B cell (primary cell): ENCODE results near the gene HAO2. TPM values are rescaled to one million over a fixed set of nuclear protein-coding genes. Genes with fewer than 3 reads are reported as not detected.

Source experiments
- ATAC-seq: fragments of 200-7000 bp; cut with Tn5 transposase; one replicate; pipeline ENCODE4 v1.10.0; 2021; ENCODE audit warnings: low read depth, mild to moderate bottlenecking, moderate number of reproducible peaks, moderate library complexity
- CTCF ChIA-PET: fragments of 350-600 bp; sonication (Branson Sonifier 250); formaldehyde crosslinking; loops from one replicate; lab custom pipeline; 2021; ENCODE audit warnings: antibody characterized with exemption, inconsistent platforms; lab: Charles Lee
- POLR2A ChIA-PET: fragments of 350-600 bp; sonication (Branson Sonifier 250); formaldehyde crosslinking; loops from one replicate; lab custom pipeline; 2021; ENCODE audit warnings: antibody characterized with exemption; lab: Charles Lee
- DNase-seq: peaks from one replicate; pipeline ENCODE4 v3.0.0; 2013
- H2AFZ ChIP-seq: 2 replicates; pipeline ENCODE4 v1.6.1; 2012; ENCODE audit warnings: mild to moderate bottlenecking, low read depth, low read length; ENCODE audit not compliant: insufficient read depth, poor library complexity, severe bottlenecking
- H3K27ac ChIP-seq, 2 donors: 1 replicate in 1 of 2; 2 replicates in 1 of 2; pipeline ENCODE4 v1.5.1; 2012 to 2013; ENCODE audit warnings: low read length in 2 of 2, mild to moderate bottlenecking in 2 of 2, moderate library complexity in 1 of 2
- H3K27me3 ChIP-seq, 4 experiments: fragments of 200-600 bp in 1 of 4; sonication (generic) in 1 of 4; replicated peaks in 1 of 4; 1 replicate in 2 of 4; 2 replicates in 2 of 4; pipeline versions ENCODE4 v1.6.1 to v1.7.0; 2013 to 2016; ENCODE audit warnings: low read length in 3 of 4, mild to moderate bottlenecking in 2 of 4, mixed read lengths in 1 of 4, moderate library complexity in 1 of 4; ENCODE audit not compliant: insufficient read depth in 4 of 4, control insufficient read depth in 3 of 4; ENCODE audit errors: control extremely low read depth in 1 of 4
- H3K36me3 ChIP-seq, 2 experiments: replicated peaks in 1 of 2; 1 replicate in 1 of 2; 2 replicates in 1 of 2; pipeline versions ENCODE4 v1.6.1 to v1.7.1; 2013; ENCODE audit warnings: low read length in 1 of 2; ENCODE audit not compliant: insufficient read depth in 2 of 2, control insufficient read depth in 1 of 2; ENCODE audit errors: control extremely low read depth in 1 of 2, extremely low read depth in 1 of 2
- H3K4me1 ChIP-seq, 2 donors: fragments of 200-600 bp in 1 of 2; sonication (generic) in 1 of 2; 1 replicate in 1 of 2; 2 replicates in 1 of 2; pipeline versions ENCODE4 v1.5.1 to v1.6.1; 2013 to 2017; ENCODE audit warnings: low read length in 2 of 2; ENCODE audit not compliant: control insufficient read depth in 2 of 2, insufficient read depth in 2 of 2
- H3K4me2 ChIP-seq: replicated peaks from 2 replicates; pipeline ENCODE3; 2012; ENCODE audit warnings: mild to moderate bottlenecking, low read depth, low read length; ENCODE audit not compliant: poor library complexity, severe bottlenecking
- H3K4me3 ChIP-seq, 5 experiments: fragments of 200-600 bp in 1 of 5; sonication (generic) in 1 of 5; 1 replicate in 3 of 5; 2 replicates in 2 of 5; pipeline versions ENCODE4 v1.5.1 to v1.7.0; 2011 to 2016; ENCODE audit warnings: low read length in 4 of 5, mild to moderate bottlenecking in 4 of 5, low read depth in 2 of 5, control low read depth in 1 of 5, moderate library complexity in 1 of 5; ENCODE audit not compliant: insufficient read depth in 1 of 5; ENCODE audit errors: control extremely low read depth in 1 of 5, extremely low read depth in 1 of 5
- H3K79me2 ChIP-seq: fragments of 200-600 bp; sonication (generic); one replicate; pipeline ENCODE4 v1.6.0; 2016; ENCODE audit warnings: low read length; ENCODE audit not compliant: control insufficient read depth, insufficient read depth
- H3K9ac ChIP-seq: fragments of 200-600 bp; sonication (generic); 2 replicates; pipeline ENCODE4 v1.6.1; 2017; ENCODE audit warnings: mild to moderate bottlenecking, low read length, moderate library complexity
- H3K9me3 ChIP-seq, 3 donors: one replicate each; pipeline versions ENCODE4 v1.6.1 to v1.7.1; 2013; ENCODE audit warnings: low read length in 2 of 3; ENCODE audit not compliant: control insufficient read depth in 2 of 3, insufficient read depth in 1 of 3; ENCODE audit errors: control extremely low read depth in 1 of 3
- H4K20me1 ChIP-seq: 2 replicates; pipeline ENCODE4 v1.6.0; 2012; ENCODE audit warnings: mild to moderate bottlenecking, low read length; ENCODE audit not compliant: insufficient read depth, control insufficient read depth, poor library complexity, severe bottlenecking
- H3K27ac Mint-ChIP-seq: one replicate; pipeline ENCODE4 v1.8.0; 2021; ENCODE audit warnings: mixed read lengths
- H3K27me3 Mint-ChIP-seq: one replicate; pipeline ENCODE4 v1.8.0; 2021; ENCODE audit warnings: mixed read lengths
- H3K4me1 Mint-ChIP-seq: one replicate; pipeline ENCODE4 v1.8.0; 2021; ENCODE audit warnings: mixed read lengths
- H3K4me3 Mint-ChIP-seq: one replicate; pipeline ENCODE4 v1.8.0; 2021; ENCODE audit warnings: mixed read lengths
- H3K9me3 Mint-ChIP-seq: one replicate; pipeline ENCODE4 v1.8.0; 2022; ENCODE audit warnings: mixed read lengths; ENCODE audit not compliant: insufficient read depth
- CTCF ChIP-seq: fragments of 200-600 bp; IDR thresholded peaks from one replicate; pipeline ENCODE4 v1.8.0; 2022; ENCODE audit warnings: antibody characterized with exemption, mild to moderate bottlenecking
- EZH2 ChIP-seq: IDR thresholded peaks from 2 replicates; pipeline ENCODE4 v1.6.1; 2012; ENCODE audit warnings: borderline replicate concordance, low read depth, mild to moderate bottlenecking, moderate library complexity, low read length; ENCODE audit not compliant: insufficient read depth, poor library complexity, severe bottlenecking
- whole genome bisulfite sequencing: methylation state at CpG from one replicate; pipeline ENCODE4 v1.1.5; 2013; ENCODE audit warnings: missing lambda C conversion rate; ENCODE audit not compliant: insufficient coverage; 5-methylcytosine and 5-hydroxymethylcytosine counted together
- intact Hi-C: fragments of 100-400 bp; cut with micrococcal nuclease; formaldehyde crosslinking; loops from one replicate; pipeline ENCODE4 v1.10.0; 2022
- polyA plus RNA-seq: library from polyadenylated mRNA; depleted of rRNA; stranded (reverse); fragments of >200 nt; gene quantifications from 2 replicates; pipeline ENCODE4 v1.2.3, GENCODE V29; 2012
- total RNA-seq, 2 donors: library from RNA; stranded (reverse); fragments of 120-200 nt in 1 of 2; gene quantifications; 1 replicate in 1 of 2; 2 replicates in 1 of 2; pipeline versions ENCODE4 v1.2.3 to v1.2.4, GENCODE V29; 2013 to 2022

HAO2 gene
- total and polyA plus RNA-seq, 2 donors (not counting 1 experiment from before 2014, with no cell fraction given): not detected

DNA sequence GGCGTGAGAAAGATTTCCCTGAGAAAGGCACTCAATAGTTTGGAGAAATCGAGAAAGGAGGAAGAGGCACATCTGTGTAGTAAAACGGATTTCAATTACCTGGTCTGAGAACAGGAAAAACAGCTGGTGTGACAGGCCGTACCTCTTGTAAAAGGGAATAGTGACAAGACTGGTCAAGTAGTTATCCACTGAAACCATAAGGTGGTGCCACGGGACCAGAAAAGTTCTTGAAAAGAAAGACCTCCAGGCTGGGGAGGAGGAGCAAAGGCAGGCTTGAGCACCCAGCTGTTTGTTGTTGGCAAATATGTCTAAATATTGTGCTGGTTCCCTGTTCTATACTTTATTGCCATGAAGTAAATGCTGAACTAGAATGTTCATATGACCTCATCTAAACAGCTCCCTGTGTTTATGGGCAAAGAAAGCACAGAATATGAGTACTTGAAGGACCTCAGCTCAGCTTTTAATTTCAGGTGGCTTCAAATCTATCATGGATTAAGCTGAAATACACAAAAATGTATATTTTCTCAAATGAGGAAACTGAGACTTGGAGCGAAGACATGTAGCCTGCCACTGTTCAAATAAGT is 4.0 kb downstream of the HAO2 start:
- TF ChIP-seq EZH2 (no peak), CTCF (no peak)
- Mint-ChIP-seq H3K27me3 (peaks cover 17% of the 10 kb centered on the region), H3K4me1 (no peaks in the 10 kb centered on the region), H3K27ac (no peak overlapping the region), H3K9me3 (no peaks in the 10 kb centered on the region), H3K4me3 (no peak overlapping the region)
- intact Hi-C loops: no loop called here
- H3K4me2 ChIP-seq: no peak overlapping the region
- no peaks in the 10 kb centered on the region for H3K4me1 ChIP-seq
- no peak overlapping the region for H3K27ac ChIP-seq
- no peak overlapping the region for H3K4me3 ChIP-seq
- CTCF ChIA-PET: no interaction called here
- 8% methylated on average over 5 of the region's 6 CpGs for WGBS
- no peaks in the 10 kb centered on the region for H3K36me3 ChIP-seq
- DNase-seq (no peak), ATAC-seq (no peak)
- H3K27me3 ChIP-seq: no peaks in the 10 kb centered on the region
- no peak overlapping the region for H3K9ac ChIP-seq
- no peak overlapping the region for H2AFZ ChIP-seq
- H3K9me3 ChIP-seq: no peaks in the 10 kb centered on the region
- H4K20me1 ChIP-seq: no peaks in the 10 kb centered on the region
- POLR2A ChIA-PET: no interaction called here
- no peaks in the 10 kb centered on the region for H3K79me2 ChIP-seq

DNA sequence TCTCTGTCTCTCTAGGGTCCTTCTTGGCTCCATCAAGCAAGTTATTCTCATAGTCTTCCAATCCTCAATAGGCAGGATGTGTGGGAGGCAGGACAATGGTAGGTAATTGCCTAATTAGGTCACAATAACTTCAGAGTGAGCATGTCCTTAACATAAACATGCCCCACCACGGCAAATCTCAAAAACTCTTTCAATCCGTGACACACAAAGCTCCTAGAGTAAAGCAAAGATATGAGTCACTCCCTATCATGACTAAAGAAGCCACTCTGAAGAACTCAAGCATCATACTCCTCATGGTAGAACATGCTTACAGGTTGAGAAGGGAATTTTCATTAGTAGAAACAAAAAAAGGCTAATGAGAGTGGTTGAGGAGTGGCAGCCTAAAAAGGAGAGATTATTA is 4.9 kb downstream of the HAO2 start:
- Histone ChIP-seq H3K4me3 (no peak overlapping the region), H3K4me1 (no peaks in the 10 kb centered on the region), H3K27me3 (no peaks in the 10 kb centered on the region), H2AFZ (no peak overlapping the region), H3K79me2 (no peaks in the 10 kb centered on the region), H3K36me3 (no peaks in the 10 kb centered on the region), H3K9ac (no peak overlapping the region), H3K27ac (no peak overlapping the region), H3K4me2 (no peak overlapping the region), H3K9me3 (no peaks in the 10 kb centered on the region), H4K20me1 (no peaks in the 10 kb centered on the region)
- Mint-ChIP-seq H3K9me3 (peaks cover 2% of the 10 kb centered on the region), H3K27me3 (peaks cover 17% of the 10 kb centered on the region), H3K4me1 (no peaks in the 10 kb centered on the region), H3K27ac (no peak overlapping the region), H3K4me3 (no peak overlapping the region)
- no CpG with 5 or more reads among the region's 2 CpGs for WGBS
- ChIA-PET CTCF (no interaction called here), POLR2A (no interaction called here)
- TF ChIP-seq EZH2: no peak
- intact Hi-C loops: no loop called here
- DNase-seq (no peak), ATAC-seq (no peak)
